GM18951 (cell line): ENCODE results near the gene SALL2.

ENCODE experiments used
- POLR2A ChIP-seq: IDR thresholded peaks from 4 replicates; pipeline ENCODE4 v1.6.1; 2011; ENCODE audit warnings: mild to moderate bottlenecking; ENCODE audit not compliant: insufficient read length, insufficient read depth; ENCODE audit errors: extremely low read depth
- in situ Hi-C: fragments of 300-500 bp; cut with MboI; formaldehyde crosslinking; loops from one replicate; pipeline ENCODE4 v1.12.0; 2022; ENCODE audit warnings: low sequenced_read_pairs, mixed read lengths, inconsistent platforms; ENCODE audit not compliant: unreplicated experiment

SALL2 gene

GRCh38 chr14:21494902-21495762, 31.0 kb downstream of the SALL2 start:
- in situ Hi-C loops, result no loop called here
- no peak for TF ChIP-seq POLR2A

DNA sequence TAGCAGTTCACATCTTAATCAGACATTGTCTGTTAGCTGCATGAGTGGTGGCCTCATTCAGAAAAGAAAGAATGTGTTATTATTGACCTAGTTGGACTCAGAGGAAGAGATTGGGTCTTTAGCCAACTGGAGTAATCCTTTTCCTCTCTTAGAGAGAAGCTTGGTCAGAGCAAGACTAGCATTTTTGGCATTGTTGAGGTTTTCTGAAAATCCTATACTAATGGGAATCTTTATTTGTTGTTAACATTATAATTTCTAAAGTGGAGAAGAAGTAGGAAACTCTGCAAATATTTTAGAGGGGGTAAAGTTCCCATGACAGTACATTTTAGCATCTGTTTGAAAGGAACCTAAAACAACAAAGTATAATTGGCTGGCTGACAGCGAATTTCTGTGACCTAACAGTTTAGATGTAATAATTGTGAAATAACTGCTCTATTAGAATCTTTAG, 39.5 kb downstream of the SALL2 start:
- in situ Hi-C loops, result no loop called here
- TF ChIP-seq POLR2A, result no peak

DNA sequence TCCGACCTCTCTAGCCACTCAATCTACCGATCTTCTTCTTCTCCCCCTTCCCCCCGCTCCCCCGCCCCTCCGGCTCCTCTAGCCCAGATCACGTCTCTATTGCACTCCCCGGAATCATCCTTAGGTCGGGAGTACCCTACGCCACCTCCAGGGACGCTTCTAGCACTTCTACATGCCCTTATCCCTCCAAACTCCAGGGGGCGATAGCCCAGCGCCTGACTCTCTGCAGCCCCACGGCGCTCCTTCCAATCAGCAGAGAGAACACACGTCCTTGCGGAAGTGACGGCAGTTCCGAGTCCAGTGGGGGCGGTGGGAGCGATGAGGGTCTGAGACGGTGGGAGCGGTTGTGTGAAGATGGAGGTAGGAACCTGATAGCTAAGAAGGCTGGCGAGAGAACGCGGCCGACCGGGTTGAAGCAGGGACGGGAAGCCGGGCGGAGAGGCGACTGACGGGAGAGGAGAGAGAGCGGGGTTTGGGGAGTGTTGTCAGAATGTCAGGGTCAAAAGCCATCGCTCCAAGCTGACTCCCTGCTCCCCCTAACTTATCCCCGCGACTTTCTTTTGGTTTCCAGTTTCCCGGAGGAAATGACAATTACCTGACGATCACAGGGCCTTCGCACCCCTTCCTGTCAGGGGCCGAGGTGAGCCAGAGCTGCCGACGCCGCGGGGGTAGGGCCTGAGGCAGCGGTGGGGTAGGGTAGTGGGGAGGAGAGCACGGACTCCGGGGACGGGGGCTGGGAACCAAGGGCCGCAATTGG, 49.0 kb downstream of the SALL2 start, which contains the start of the genes RAB2B and TOX4:
RAB2B (minus strand) TSS at position 35 of the 757 bp plus-strand sequence. CDS start 87 bp downstream, outside the sequence.
TOX4 (plus strand) TSS at position 271 of the 757 bp plus-strand sequence; CDS start at position 355, 84 bp downstream.
- peak; percentile 75 for TF ChIP-seq POLR2A

DNA sequence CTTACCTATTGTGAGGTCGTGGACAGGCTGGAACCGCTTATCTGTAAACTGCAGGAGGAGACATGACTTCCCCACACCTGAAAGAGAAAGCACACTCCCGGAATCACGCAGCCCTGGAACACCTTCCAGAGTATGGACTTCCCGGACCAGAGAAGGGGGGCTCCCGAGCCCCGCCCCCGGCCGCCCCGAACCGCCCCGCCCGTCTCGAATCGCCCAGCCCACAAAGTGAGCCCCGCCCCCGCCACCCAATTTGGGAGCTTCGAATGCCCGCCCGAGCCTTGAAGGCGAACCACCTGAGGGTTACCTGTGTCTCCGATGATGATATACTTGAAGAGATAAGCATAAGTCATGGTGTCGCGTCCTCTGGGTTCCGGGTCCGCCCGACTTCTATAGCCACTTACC, 49.6 kb downstream of the SALL2 start:
- in situ Hi-C loops, result no loop called here
- TF ChIP-seq POLR2A, result no peak

More for the DNA sequence above, 49.0 kb downstream of the SALL2 start, which contains the start of the genes RAB2B and TOX4:
- in situ Hi-C loops, result no loop called here

DNA sequence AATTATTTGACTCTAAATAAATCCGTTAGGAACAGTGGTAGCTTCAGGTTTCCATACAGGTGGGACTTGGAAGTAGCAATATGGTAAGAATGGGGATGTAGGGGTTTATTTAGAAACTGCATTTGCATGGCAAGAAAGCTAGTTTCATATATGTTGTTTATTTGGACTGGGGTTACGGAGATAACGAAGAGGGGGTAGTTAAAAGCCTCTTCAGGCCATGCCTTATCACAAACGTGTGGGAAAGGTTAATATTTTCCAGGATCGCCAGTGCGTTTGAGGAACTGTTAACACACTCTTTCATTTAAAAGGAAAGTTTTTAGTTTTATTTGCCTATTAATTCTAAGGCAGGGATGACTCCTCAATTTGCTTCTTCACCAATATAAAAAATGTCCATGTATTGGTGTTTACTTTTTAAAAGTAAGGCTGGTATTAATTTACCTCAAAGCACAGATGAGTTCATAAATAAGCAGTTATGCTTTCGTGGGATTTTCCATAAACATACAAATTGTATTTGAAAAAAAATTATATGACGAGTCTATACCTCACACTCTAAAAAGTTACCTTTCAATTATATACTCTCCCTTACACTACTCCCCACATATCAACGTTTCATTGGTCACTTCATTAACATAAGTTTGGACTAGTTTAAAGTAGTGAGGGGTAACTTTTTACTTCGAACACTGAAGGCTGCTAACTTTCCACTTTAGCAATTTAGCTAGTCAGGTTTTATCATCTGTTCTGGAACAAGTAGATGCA, 50.2 kb downstream of the SALL2 start:
- in situ Hi-C loops, result no loop called here
- TF ChIP-seq POLR2A, result no peak
